HepG2 (cell line): Measurements from ENCODE around the gene VTI1B. TPM values are rescaled to one million over a fixed set of nuclear protein-coding genes. Genes with fewer than 3 reads are reported as not detected.

ENCODE experiments used
- ATM ChIP-seq: fragments of 450-650 bp; IDR thresholded peaks from 2 replicates; pipeline ENCODE4 v1.7.1; 2017; ENCODE audit warnings: mild to moderate bottlenecking, borderline replicate concordance
- CBFB ChIP-seq: sonication (generic); formaldehyde crosslinking; IDR thresholded peaks from 2 replicates; pipeline ENCODE4 v1.4.0; 2020; ENCODE audit warnings: missing genetic modification reagents
- ELF1 ChIP-seq: sonication (generic); formaldehyde crosslinking; IDR thresholded peaks from 2 replicates; pipeline ENCODE4 v1.4.0; 2020; ENCODE audit warnings: missing genetic modification reagents
- ELF4 ChIP-seq: sonication (generic); formaldehyde crosslinking; IDR thresholded peaks from 2 replicates; pipeline ENCODE4 v1.5.0; 2020; ENCODE audit warnings: missing genetic modification reagents, mild to moderate bottlenecking, moderate library complexity, borderline replicate concordance
- FOSL2 ChIP-seq: sonication (generic); formaldehyde crosslinking; IDR thresholded peaks from 2 replicates; pipeline ENCODE4 v1.4.0; 2020; ENCODE audit warnings: missing genetic modification reagents
- FOXK1 ChIP-seq: sonication (generic); formaldehyde crosslinking; IDR thresholded peaks from 2 replicates; pipeline ENCODE4 v1.4.0; 2020; ENCODE audit warnings: low read depth, missing genetic modification reagents, borderline replicate concordance
- GLI4 ChIP-seq: sonication (generic); formaldehyde crosslinking; IDR thresholded peaks from 2 replicates; pipeline ENCODE4 v1.5.1; 2020; ENCODE audit warnings: missing genetic modification reagents, mild to moderate bottlenecking, moderate library complexity, borderline replicate concordance
- KDM5A ChIP-seq: fragments of 200-600 bp; sonication (generic); IDR thresholded peaks from 2 replicates; pipeline ENCODE4 v1.7.0; 2018; ENCODE audit warnings: antibody characterized with exemption, mild to moderate bottlenecking, low read length, borderline replicate concordance
- MTERF4 ChIP-seq: sonication (generic); formaldehyde crosslinking; IDR thresholded peaks from 2 replicates; pipeline ENCODE4 v1.8.0; 2023; ENCODE audit warnings: mild to moderate bottlenecking, missing genetic modification reagents
- NONO ChIP-seq, 2 experiments: fragments of 450-650 bp in 1 of 2; sonication (generic) in 1 of 2; formaldehyde crosslinking in 1 of 2; IDR thresholded peaks in 1 of 2; conservative IDR thresholded peaks in 1 of 2; 2 replicates each; pipeline versions ENCODE4 v1.6.1 to v1.8.0; 2017 to 2022; ENCODE audit warnings: mild to moderate bottlenecking in 1 of 2, missing genetic modification reagents in 1 of 2, moderate library complexity in 1 of 2
- PBX2 ChIP-seq: IDR thresholded peaks from 2 replicates; pipeline ENCODE4 v1.6.1; 2016; ENCODE audit warnings: control low read depth
- PHF20 ChIP-seq: sonication (generic); formaldehyde crosslinking; IDR thresholded peaks from 2 replicates; pipeline ENCODE4 v1.5.0; 2020; ENCODE audit warnings: mild to moderate bottlenecking, missing genetic modification reagents
- RARA ChIP-seq: IDR thresholded peaks from 2 replicates; pipeline ENCODE4 v1.6.1; 2016; ENCODE audit warnings: missing genetic modification reagents, missing compliant biosample characterization
- RFXANK ChIP-seq: IDR thresholded peaks from 2 replicates; pipeline ENCODE4 v1.6.1; 2016
- SNRNP70 ChIP-seq: fragments of 200-400 bp; formaldehyde crosslinking; IDR thresholded peaks from 2 replicates; pipeline ENCODE4 v1.6.1; 2017; ENCODE audit warnings: mild to moderate bottlenecking, low read depth, low read length, moderate library complexity
- SOX5 ChIP-seq: IDR thresholded peaks from 2 replicates; pipeline ENCODE4 v1.6.1; 2016; ENCODE audit warnings: borderline replicate concordance
- TFE3 ChIP-seq: IDR thresholded peaks from 2 replicates; pipeline ENCODE4 v1.6.1; 2016
- ZNF160 ChIP-seq: sonication (generic); formaldehyde crosslinking; IDR thresholded peaks from 2 replicates; pipeline ENCODE4 v1.8.0; 2022; ENCODE audit warnings: mild to moderate bottlenecking, inconsistent platforms, missing genetic modification reagents
- ZNF205 ChIP-seq: IDR thresholded peaks from 2 replicates; pipeline ENCODE4 v1.6.1; 2018; ENCODE audit warnings: missing biosample characterization, missing genetic modification reagents
- ZNF264 ChIP-seq: sonication (generic); formaldehyde crosslinking; IDR thresholded peaks from 2 replicates; pipeline ENCODE4 v1.4.0; 2020; ENCODE audit warnings: missing genetic modification reagents
- ZNF44 ChIP-seq: sonication (generic); formaldehyde crosslinking; IDR thresholded peaks from 2 replicates; pipeline ENCODE4 v1.5.1; 2020; ENCODE audit warnings: mild to moderate bottlenecking, missing genetic modification reagents
- ZNF451 ChIP-seq: sonication (generic); formaldehyde crosslinking; IDR thresholded peaks from 2 replicates; pipeline ENCODE4 v1.5.0; 2020; ENCODE audit warnings: mild to moderate bottlenecking, missing genetic modification reagents
- ZNF546 ChIP-seq: sonication (generic); formaldehyde crosslinking; conservative IDR thresholded peaks from 2 replicates; pipeline ENCODE4 v1.8.1; 2023; ENCODE audit warnings: mild to moderate bottlenecking, missing genetic modification reagents
- ZSCAN21 ChIP-seq: sonication (generic); formaldehyde crosslinking; IDR thresholded peaks from 2 replicates; pipeline ENCODE4 v1.8.0; 2022; ENCODE audit warnings: mild to moderate bottlenecking, missing genetic modification reagents, moderate library complexity, borderline replicate concordance
- polyA plus RNA-seq, 8 experiments: library from polyadenylated mRNA; depleted of rRNA in 3 of 8; stranded (reverse) in 7 of 8; unstranded in 1 of 8; fragments of >200 nt; fragmentation: Illumina TruSeq in 4 of 8; extraction: Trizol in 4 of 8; gene quantifications; 2 replicates each; pipeline versions ENCODE4 v1.2.1 to v1.2.3, GENCODE V29; 2011 to 2016; ENCODE audit warnings: low read depth in 4 of 8, missing spikeins in 1 of 8, mixed read lengths in 1 of 8; ENCODE audit not compliant: insufficient read depth in 1 of 8
- total RNA-seq, 5 experiments: library from RNA; depleted of rRNA; stranded (reverse); fragments of >200 nt; fragmentation: Illumina TruSeq; extraction: Trizol; gene quantifications; 2 replicates each; pipeline ENCODE4 v1.2.3, GENCODE V29; 2016; ENCODE audit warnings: low read depth in 1 of 5
- TF ChIP-seq, protein P1 (sequence below): sonication (generic); IDR thresholded peaks from 2 replicates; pipeline ENCODE4 v1.6.1; 2016; ENCODE audit warnings: low read depth, borderline replicate concordance
- TF ChIP-seq, protein P2 (sequence below): sonication (generic); formaldehyde crosslinking; IDR thresholded peaks from 2 replicates; pipeline ENCODE4 v1.5.1; 2020; ENCODE audit warnings: missing genetic modification reagents, mild to moderate bottlenecking, borderline replicate concordance

VTI1B gene
- total and polyA plus RNA-seq, 2 of the 13 experiments (the other 11 are each of a cell fraction or from before 2014, with no cell fraction given), result 39.0 to 103 TPM

- TF ChIP-seq ZNF264 (peak; percentile 32; the same call in 1 of the 2 replicates), ZNF160 (no peak), PBX2 (peak; percentile 48; the same call in 1 of the 2 replicates), ZNF546 (CRISPR knock-in tag) (no peak), ELF1 (no peak), TFE3 (CRISPR knock-in tag) (no peak), MTERF4 (no peak), FOSL2 (CRISPR knock-in tag) (peak; percentile 72), ZNF205 (CRISPR knock-in tag) (no peak), ZSCAN21 (CRISPR knock-in tag) (peak; percentile 38; the same call in 1 of the 2 replicates), NONO (IDR thresholded peaks at IDR 0.05) (no peak), NONO (CRISPR knock-in tag; conservative IDR thresholded peaks at IDR 0.05) (no peak), CBFB (CRISPR knock-in tag) (no peak), RFXANK (no peak), PHF20 (CRISPR knock-in tag) (no peak), ZNF44 (CRISPR knock-in tag) (no peak), ATM (no peak), GLI4 (CRISPR knock-in tag) (no peak), RARA (CRISPR knock-in tag) (no peak), FOXK1 (CRISPR knock-in tag) (0 out of 2 replicates have a peak, but pooled peaks have one; percentile 26), SOX5 (0 out of 2 replicates have a peak, but pooled peaks have one; percentile 22), KDM5A (no peak), SNRNP70 (no peak), ZNF451 (peak; percentile 78; the same call in 1 of the 2 replicates), ELF4 (CRISPR knock-in tag) (no peak)
- TF ChIP-seq, protein P1, sequence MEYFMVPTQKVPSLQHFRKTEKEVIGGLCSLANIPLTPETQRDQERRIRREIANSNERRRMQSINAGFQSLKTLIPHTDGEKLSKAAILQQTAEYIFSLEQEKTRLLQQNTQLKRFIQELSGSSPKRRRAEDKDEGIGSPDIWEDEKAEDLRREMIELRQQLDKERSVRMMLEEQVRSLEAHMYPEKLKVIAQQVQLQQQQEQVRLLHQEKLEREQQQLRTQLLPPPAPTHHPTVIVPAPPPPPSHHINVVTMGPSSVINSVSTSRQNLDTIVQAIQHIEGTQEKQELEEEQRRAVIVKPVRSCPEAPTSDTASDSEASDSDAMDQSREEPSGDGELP, result peak; percentile 83
- TF ChIP-seq, protein P2, sequence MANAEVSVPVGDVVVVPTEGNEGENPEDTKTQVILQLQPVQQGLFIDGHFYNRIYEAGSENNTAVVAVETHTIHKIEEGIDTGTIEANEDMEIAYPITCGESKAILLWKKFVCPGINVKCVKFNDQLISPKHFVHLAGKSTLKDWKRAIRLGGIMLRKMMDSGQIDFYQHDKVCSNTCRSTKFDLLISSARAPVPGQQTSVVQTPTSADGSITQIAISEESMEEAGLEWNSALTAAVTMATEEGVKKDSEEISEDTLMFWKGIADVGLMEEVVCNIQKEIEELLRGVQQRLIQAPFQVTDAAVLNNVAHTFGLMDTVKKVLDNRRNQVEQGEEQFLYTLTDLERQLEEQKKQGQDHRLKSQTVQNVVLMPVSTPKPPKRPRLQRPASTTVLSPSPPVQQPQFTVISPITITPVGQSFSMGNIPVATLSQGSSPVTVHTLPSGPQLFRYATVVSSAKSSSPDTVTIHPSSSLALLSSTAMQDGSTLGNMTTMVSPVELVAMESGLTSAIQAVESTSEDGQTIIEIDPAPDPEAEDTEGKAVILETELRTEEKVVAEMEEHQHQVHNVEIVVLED (CRISPR knock-in tag), result peak; percentile 5; the same call in 1 of the 2 replicates
Measured at GRCh38 chr14:67694791-67695393, 20.5 kb upstream of the VTI1B start (continued).
